ENCODE results near the gene WDR31.

- TF ChIP-seq LEF1 (IDR thresholded peaks at IDR 0.05; ENCODE audit: borderline replicate concordance) (no peak), BHLHE40 (IDR thresholded peaks at IDR 0.05; ENCODE audit: borderline replicate concordance) (no peak), ZNF384 (IDR thresholded peaks at IDR 0.05) (no peak), FOXK2 (IDR thresholded peaks at IDR 0.05) (no peak), SP1 (IDR thresholded peaks at IDR 0.05) (no peak)
These were observed 33.5 kb downstream of the WDR31 start for GRCh38 chr9:113306566-113306965.
